GM21447 (cell line): ENCODE measurements around the gene PAQR5.
"Not testable (repeated sequence)": the region's sequence is repeated elsewhere in the genome, so short reads cannot be mapped to it uniquely, and the experiment has no call there.

Experiments
- ATAC-seq: cut with Tn5 transposase; IDR thresholded peaks from one replicate; pipeline ENCODE4 v1.9.1; 2021; ENCODE audit not compliant: unreplicated experiment

PAQR5 gene

DNA sequence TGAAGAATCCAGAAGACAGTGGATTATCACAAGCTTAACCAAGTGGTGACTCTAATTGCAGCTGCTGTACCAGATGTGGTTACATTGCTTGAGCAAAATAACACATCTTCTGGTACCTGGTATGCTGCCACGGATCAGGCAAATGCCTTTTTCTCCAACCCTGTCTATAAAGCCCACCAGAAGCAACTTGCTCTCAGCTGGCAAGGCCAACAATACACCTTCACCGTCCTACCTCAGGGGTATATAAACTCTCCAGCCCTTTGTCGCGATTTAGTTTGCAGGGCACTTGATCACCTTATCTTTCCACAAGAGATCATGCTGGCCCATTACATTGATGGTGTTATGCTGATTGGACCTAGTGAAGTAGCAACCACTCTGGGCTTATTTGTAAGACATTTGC, 52.6 kb downstream of the PAQR5 start:
- ATAC-seq = no peak

DNA sequence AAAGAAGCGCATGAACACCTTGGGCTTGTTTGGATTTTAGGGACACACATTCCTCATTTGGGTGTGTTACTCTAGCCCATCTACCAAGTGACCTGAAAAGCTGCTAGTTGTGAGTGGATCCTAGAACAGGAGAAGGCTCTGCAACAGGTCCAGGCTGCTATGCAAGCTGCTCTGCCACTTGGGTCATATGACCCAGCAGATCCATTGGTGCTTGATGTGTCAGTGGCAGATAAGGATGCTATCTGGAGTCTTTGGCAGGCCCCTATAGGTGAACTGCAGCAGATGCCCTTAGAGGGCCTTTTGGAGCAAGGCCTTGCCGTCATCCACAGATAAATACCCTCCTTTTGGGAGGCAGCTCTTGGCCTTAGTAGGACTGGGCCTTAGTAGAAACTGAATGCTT, 53.2 kb downstream of the PAQR5 start:
- ATAC-seq = no peak

DNA sequence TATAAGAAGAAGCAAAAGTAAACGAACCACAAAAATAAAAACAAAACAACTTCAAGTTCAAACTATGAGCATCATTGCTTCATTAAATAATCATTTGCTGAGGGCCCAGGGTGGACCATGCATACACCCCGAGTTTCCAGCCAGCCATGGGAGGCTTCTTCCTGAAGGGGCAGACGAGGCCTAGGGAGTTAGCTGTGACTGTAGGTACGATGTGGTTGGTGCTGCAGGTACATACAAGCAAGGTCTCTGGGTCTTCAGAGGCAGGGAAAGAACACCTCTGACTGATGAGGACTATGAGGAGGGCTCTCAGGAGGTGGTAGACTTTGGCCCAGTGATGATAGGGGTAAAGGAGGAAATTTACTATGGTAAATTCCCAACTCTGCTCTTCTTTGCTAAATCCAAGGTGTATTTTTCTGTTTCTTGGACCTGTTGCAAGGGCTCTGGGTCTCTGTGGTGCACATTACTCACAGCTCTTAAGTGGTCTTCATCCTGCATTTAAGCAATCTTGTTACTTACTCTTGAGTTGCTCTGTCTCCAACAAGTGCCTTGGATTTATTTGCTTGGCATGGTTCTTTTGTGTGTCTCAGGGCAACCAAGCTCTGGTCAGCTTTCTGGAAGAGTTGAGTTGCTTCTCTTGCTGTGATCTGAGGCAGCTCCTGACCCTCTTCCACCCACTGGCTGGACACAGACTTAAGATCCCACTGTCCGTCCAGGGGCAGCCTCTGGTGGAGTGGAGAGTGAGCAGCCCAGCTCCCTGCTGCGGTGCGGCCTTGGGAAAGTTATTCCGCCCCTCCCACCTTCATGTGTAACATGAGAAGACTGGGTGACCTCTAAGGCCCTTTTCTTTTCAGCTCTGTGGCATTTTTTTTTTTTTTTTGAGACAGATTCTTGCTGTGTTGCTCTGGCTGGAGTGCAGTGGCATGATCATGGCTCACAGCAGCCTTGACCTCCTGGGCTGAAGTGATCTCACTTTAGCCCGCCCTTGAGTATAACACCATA, 59.4 kb downstream of the PAQR5 start:
- no peak for ATAC-seq

DNA sequence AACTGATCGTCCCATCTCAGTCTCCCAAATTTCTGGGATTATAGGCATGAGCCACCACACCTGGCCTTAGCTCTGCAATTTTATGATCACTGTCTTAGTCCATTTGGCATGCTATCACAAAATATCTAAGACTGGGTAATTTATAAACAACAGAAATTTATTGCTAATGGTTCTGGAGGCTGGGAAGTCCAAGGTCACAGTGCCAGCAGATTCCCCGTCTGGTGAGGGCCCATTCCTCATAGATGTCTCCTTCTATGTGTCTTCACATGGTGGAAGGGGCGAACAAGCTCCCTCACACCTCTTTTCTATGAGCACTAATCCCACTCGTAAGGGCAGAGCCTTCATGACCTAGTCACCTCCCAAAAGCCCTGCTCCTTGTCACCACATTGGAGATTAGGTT, 60.1 kb downstream of the PAQR5 start:
- no peak for ATAC-seq

DNA sequence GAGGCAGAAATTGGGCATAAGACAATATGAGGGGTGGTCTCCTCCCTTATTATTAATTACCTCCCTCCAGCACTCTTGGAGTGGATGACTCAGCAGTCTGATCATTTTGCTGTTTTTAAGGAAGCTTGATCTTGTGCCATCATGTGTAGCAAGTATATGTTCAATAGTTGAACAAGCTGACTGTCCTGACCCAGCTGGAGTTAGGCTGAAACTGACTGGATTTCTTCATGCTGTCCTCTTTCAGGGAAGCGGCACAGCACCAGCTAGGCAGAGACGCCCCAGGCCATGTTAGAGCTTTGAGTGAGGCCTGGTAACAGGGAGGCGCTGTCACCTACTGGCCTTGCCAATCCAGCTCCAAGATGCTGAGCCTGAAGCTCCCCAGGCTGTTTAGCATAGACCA, 61.0 kb downstream of the PAQR5 start:
- ATAC-seq = no peak

DNA sequence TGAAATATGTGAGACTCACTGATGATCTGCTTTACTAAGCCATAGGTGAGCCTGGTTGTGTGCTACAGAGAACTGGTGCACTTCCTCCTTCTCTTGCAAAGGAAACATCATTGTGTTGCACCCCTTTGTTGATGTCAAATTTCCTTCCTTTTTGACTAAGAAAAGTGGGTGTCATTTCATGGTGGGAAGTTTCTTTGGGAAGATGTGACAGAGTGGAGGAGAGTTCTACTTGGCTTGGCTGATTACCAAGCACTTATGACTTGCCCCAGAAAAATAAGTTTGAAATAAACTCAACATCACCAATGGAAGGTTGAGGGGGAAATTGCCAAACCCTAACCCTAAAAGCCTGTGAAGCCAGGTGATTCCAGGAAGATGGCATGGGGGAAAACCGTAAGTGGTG, 61.9 kb downstream of the PAQR5 start:
- no peak for ATAC-seq

DNA sequence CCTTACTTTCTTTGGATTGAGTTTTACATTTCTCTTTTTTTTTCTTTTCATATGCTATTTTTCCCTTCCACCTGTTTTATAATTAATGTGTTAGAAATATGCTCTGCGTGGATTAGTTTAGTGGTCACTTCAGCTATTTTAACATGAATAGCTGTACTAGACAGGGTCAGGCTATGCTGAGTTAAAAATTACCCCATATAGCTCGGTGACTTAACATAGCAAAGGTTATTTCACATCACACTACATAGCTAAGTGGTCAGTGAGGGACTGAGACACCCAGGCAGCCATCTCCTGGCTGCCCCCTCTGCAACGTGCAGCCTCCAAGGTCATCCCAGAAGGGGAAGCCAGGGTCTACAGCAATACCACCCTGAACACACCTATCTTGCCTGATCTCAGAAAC, 68.5 kb downstream of the PAQR5 start:
- no peak for ATAC-seq

DNA sequence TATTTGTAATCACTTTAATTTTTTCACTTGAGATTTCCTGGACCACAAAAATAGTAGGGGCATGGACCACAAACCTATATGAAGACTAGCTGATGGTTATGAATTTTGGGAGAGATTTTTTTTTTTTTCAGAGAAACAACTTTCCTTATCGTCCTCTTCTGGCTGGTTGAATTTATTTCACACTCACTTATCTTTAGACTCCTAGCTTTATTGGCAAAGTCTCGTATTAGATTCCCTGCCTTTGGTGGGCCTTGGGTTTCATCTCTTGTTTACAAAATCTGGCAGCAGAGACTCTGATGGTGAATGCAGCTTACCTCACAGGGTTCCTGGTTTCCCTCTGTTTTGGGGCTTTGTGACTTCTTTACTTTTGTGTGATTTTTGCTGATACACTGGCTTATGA, 70.9 kb downstream of the PAQR5 start:
- ATAC-seq = no peak

DNA sequence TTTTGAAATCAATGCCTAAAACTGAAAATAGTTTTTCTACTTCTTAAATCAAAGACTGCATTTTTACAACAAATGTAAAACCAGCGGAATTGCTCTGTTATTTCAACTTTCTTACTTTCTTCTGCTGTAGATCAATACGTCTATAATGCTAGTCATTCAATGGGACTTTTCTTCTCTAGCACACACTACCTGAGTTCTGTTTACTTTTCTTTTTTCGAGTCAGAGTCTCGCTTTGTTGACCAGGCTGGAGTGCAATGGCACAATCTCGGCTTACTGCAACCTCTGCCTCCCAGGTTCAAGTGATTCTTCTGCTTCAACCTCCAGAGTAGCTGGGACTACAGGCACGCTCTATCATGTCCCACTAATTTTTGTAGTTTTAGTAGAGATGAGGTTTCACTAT, 74.7 kb downstream of the PAQR5 start:
- ATAC-seq = no peak

DNA sequence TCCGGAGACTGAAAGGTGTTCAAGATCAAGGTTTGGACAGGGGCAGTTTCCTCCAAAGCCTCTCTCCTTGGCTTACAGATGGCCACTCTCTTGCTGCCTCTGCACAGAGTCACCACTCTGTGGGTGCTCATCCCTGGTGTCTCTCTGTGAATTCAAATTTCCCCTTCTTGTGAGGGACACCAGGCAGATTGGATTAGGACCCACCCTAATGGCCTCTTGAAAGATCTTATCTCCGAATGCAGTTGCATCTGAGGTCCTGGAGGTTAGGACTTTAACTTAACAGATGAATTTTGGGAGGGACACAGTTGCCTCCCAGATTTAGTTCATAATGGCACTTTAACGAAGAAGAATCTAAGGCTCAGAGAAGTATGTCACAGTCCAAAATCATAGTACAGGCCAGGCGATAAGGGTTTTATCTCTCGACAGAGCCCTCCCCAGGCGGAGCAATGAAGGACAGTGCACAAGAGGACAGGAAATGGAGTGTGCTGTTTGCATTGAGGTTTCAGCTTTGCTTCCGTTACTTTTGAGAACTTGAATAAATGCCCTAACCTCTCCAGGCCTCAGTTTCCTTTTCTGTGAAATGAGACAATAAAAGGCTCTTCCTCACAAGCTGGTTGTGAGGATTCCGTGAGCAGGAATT, 76.6 kb downstream of the PAQR5 start:
- ATAC-seq = no peak

DNA sequence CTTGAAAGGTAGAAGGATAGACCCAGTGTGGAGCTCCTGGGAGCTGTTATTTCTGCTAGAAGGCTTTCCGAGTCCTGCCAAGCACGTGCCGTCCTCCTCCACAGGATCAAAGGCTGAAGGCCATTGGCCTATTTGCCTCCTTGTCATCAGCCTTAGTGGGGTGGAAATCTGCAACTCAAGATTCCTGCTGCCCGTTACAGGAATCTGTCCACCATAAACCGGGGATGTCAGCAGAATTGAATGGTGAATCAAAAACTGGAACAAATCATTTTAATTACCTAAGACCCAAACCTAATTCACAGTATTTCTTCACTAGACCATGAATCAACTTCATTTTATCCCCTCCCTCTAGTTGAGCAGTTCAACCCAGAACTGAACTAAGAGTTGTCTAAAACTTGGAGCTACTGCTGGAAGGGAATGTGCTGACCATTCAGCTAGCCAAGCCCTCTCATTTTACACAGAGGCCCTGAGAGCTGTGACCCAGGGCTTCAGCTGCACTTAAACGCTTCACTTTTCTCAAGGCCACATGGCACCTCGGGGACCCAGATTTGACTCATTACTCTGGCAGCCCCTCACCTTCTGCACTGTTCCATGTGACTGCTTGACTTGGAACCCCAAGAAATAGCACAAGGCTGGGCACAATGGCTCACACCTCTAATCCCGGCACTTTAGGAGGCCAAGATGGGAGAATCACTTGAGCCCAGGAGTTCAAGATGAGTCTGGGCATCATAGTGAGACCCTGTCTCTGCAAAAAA, 78.7 kb downstream of the PAQR5 start:
- ATAC-seq = no peak

DNA sequence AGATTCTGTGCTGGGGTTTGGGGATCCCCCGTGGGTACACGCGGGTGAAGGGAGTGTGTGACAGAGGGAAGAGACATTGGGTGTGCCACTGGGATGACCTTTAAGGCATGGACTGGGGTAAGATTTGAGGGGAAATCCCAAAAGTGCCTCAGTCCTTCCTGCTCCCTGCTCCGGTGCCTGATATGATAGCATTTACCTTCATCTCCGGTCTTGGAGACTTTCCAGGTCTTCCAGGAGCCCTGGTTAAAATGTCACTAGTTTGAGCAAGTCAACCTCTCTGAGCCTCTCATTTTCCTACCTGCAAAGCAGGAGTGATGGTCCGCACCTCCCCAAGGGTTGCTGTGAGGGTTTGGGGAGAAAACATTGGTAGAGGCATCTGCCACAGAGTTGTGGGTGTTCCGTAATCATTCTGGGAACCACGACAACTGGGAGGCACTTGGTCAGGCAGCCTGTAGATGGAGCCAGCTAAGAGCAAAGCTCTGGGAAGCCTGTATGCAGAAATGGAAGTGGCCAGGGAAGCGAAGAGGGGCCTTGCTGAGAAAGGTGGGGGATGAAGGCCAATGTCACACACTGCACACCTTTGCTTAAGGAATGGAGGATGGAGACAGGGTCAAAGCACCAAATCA, 81.5 kb downstream of the PAQR5 start:
- ATAC-seq = no peak

DNA sequence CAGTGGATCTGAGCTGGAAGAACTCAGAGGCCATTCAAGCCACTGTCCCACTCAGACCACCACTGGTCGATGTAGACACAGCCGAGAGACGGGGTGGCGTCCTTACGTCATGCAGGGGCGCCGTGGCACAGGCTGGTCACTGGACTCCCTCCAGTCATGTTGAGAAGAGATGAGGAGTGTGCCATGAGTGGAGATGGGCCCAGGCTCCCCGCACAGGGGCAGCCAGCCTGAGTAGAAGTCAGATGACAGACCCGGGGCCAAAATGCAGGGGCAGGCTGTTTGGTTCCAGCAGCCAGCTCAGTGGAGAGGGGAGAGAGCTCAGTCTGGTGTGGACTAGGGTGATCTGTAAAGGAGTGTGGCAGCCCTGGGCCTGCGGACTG, 82.0 kb downstream of the PAQR5 start:
- no peak for ATAC-seq

DNA sequence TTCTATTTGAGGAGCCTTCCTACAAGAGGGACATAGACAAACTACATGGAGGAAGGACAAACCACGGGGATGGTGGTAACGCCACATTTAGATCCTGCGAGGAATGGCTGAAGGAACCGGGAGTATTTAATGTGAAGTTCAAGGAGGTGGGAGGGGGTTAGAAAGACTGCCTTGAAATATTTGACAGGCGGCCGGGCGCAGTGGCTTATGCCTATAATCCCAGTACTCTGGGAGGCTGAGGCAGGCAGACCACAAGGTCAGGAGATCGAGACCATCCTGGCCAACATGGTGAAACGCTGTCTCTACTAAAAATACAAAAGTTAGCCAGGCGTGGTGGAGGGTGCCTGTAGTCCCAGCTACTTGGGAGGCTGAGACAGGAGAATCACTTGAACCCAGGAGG, 83.5 kb downstream of the PAQR5 start:
- ATAC-seq = not testable (repeated sequence)

DNA sequence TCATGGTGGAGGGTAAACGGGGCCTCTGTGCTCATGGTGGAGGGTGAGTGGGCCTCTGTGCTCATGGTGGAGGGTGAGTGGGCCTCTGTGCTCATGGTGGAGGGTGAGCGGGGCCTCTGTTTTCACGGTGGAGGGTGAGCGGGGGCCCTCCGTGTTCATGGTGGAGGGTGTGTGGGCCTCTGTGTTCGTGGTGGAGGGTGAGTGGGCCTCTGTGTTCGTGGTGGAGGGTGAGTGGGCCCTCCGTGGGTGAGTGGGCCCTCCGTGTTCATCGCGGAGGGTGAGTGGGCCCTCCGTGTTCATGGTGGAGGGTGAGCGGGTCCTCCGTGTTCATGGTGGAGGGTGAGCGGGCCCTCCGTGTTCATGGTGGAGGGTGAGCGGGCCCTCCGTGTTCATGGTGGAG, 85.4 kb downstream of the PAQR5 start:
- not testable (repeated sequence) for ATAC-seq

DNA sequence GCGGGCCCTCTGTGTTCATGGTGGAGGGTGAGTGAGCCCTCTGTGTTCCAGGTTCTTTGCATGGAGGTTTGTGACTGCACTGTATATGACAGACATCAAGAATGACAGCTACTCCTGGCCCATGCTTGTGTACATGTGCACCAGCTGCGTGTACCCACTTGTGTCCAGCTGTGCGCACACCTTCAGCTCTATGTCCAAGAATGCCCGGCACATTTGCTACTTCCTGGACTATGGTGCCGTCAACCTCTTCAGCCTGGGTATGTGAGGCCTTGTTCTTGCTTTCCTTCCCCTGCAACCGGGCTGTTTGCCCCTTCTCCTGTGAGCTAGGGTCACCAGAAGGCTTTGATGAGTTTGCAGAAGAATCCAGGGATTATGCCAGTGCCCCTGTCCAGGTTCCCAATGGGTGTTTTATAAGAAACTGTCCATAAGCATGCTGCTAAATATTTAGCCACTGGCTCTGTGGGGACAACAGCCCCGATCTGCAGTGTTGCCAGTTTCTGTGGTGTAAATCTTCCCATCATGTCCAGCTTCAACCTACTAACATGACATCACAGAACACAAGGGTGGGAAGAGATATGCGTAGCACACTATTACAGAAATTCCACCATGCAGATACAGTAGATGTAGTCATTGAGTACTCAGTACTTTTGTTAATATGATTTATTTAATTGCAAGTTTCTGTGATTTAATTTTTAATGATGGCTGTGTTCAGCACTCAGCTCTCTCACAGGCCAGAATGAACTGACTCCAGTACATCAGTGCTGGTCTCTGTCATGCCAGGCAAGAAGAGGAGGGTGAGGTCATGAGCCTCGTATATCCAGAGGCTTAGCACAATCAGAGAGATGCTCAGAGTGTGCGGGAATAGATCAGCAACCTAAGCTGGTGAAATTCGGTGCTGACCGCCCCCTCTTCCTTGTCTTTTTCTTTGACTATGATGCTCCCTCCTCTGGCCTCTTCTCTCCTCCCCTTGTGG, 86.2 kb downstream of the PAQR5 start:
- no peak for ATAC-seq

DNA sequence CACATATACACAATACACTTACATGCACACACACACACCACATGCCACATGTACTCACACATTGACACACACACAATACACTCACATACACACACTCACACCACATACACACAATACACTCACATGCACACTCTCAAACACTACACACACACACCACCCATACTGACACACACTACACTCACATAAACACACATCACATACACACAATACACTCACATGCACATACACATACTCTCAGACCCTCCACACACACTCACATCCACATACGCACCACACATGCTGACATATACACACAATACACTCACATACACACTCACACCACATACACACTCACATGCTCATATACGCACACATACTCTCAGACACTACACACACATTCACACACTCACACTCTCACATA, 87.1 kb downstream of the PAQR5 start:
- ATAC-seq = no peak

DNA sequence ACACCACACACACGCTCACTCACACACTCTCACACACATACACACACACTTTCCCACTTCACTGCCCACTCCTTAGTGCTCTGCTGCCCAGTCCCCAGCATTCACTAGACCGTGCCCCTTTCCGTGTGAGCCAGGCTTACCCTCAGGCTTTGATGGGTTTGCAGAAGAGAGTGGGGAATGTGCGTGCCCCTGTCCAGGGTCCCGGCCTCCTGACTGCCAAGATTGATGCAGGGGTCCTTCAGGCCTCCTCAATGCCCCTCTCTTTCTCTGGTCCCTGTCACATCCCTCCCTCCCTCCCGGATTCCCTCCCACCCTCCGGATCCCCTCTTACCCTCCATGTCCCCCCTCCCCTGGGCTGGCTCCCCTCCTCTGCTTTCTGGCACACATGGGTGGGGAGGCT, 87.6 kb downstream of the PAQR5 start:
- ATAC-seq = no peak

DNA sequence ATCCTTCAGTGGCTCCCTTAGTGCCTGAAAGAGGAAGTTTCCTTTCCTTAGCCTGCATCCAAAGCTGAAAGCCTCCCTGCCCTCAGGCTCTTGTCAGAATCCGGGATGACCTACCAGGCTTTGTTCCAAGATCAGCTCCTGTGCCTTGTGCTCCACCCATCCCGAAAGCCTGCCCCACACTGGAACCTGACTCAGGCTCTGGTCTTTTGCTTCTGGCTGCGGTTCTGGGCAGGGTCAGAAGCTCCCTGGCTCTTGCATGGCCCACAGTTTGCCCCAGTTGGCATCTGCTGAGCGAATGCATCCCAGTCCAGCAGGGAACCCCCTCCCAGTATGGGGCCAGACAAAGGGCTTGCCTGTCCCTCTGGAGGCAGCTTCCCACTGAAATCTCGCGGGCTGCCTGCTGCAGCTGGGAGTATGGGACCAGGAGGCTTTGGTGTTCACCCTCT, 89.6 kb downstream of the PAQR5 start:
- ATAC-seq = no peak

DNA sequence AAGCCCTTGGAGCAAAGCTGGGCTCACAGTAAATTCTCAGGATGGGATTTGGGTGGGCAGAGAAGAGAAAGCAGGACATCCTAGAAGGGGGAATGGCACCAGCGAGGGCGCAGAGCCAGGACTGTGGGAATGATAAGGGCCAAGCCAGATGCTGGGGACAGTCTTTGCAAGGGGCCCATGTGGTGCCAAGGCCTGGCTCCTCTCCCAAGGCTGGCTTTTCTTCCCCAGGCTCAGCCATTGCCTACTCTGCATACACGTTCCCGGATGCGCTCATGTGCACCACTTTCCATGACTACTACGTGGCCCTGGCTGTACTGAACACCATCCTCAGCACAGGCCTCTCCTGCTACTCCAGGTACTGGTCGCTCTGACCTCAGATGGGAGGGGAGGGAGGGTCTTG, 90.7 kb downstream of the PAQR5 start:
- no peak for ATAC-seq
